Neural cell (in vitro differentiated cells): Measurements from ENCODE around the gene C5. TPM values are rescaled to one million over a fixed set of nuclear protein-coding genes. Genes with fewer than 3 reads are reported as not detected.
"Not testable (repeated sequence)": the region's sequence is repeated elsewhere in the genome, so short reads cannot be mapped to it uniquely, and the experiment has no call there.

Experiments
- H2AFZ ChIP-seq: fragments of 200-600, 300-800 bp; sonication (generic), shearing (Covaris generic); 2 replicates; pipeline ENCODE4 v1.6.0; 2014; ENCODE audit warnings: low read depth, mild to moderate bottlenecking, antibody characterized with exemption, low read length, moderate library complexity
- H3F3A ChIP-seq: fragments of 200-600 bp; shearing (Covaris generic); 2 replicates; pipeline ENCODE4 v1.6.1; 2016; ENCODE audit warnings: mild to moderate bottlenecking, moderate library complexity, mixed read lengths, antibody characterized with exemption, low read length; ENCODE audit not compliant: insufficient read depth, poor library complexity, severe bottlenecking
- H3K27ac ChIP-seq: fragments of 200-600, 300-800 bp; sonication (generic), shearing (Covaris generic); 2 replicates; pipeline ENCODE4 v1.5.1; 2014; ENCODE audit warnings: mild to moderate bottlenecking, low read length, moderate library complexity
- H3K27me3 ChIP-seq: fragments of 300-800, 200-600 bp; sonication (generic), shearing (Covaris generic); 2 replicates; pipeline ENCODE4 v1.6.0; 2014; ENCODE audit warnings: mild to moderate bottlenecking, low read depth, low read length, moderate library complexity; ENCODE audit not compliant: insufficient read depth
- H3K36me3 ChIP-seq: fragments of 300-800, 200-600 bp; sonication (generic), shearing (Covaris generic); 2 replicates; pipeline ENCODE4 v1.5.1; 2014; ENCODE audit warnings: mild to moderate bottlenecking, antibody characterized with exemption, low read length, moderate library complexity; ENCODE audit not compliant: insufficient read depth
- H3K4me2 ChIP-seq: fragments of 300-800, 200-600 bp; sonication (generic), shearing (Covaris generic); 2 replicates; pipeline ENCODE4 v1.6.0; 2014; ENCODE audit warnings: mild to moderate bottlenecking, low read length
- H3K4me3 ChIP-seq: fragments of 300-800, 200-600 bp; sonication (generic), shearing (Covaris generic); 2 replicates; pipeline ENCODE4 v1.5.1; 2014; ENCODE audit warnings: mild to moderate bottlenecking, low read length, moderate library complexity
- H3K79me2 ChIP-seq: fragments of 200-600 bp; shearing (Covaris generic); replicated peaks from 2 replicates; pipeline ENCODE4 v1.6.0; 2014; ENCODE audit warnings: mild to moderate bottlenecking, low read length, moderate library complexity; ENCODE audit not compliant: insufficient read depth
- H3K9ac ChIP-seq: fragments of 300-800, 200-600 bp; sonication (generic), shearing (Covaris generic); 2 replicates; pipeline ENCODE4 v1.6.1; 2016; ENCODE audit warnings: mild to moderate bottlenecking, low read length, mixed read lengths
- H3K9me2 ChIP-seq: fragments of 200-600 bp; shearing (Covaris generic); 2 replicates; pipeline ENCODE4 v1.6.1; 2016; ENCODE audit warnings: mild to moderate bottlenecking, low read length, mixed read lengths; ENCODE audit not compliant: insufficient read depth
- H3K9me3 ChIP-seq: fragments of 200-600, 300-800 bp; sonication (generic), shearing (Covaris generic); 2 replicates; pipeline ENCODE4 v1.6.1; 2016; ENCODE audit warnings: mild to moderate bottlenecking, mixed run types, low read length, moderate library complexity, mixed read lengths
- H4K20me1 ChIP-seq: fragments of 200-600 bp; shearing (Covaris generic); 2 replicates; pipeline ENCODE4 v1.6.1; 2016; ENCODE audit warnings: mild to moderate bottlenecking, mixed run types; ENCODE audit not compliant: insufficient read depth
- EZH2 ChIP-seq: fragments of 200-600, 300-800 bp; shearing (Covaris generic), sonication (generic); IDR thresholded peaks from 2 replicates; pipeline ENCODE4 v1.6.1; 2014; ENCODE audit warnings: antibody characterized with exemption, low read length, borderline replicate concordance, mild to moderate bottlenecking; ENCODE audit not compliant: insufficient read depth, poor library complexity, severe bottlenecking
- MXI1 ChIP-seq: fragments of 450-650 bp; conservative IDR thresholded peaks from 2 replicates; pipeline ENCODE4 v1.6.1; 2014; ENCODE audit warnings: antibody characterized with exemption, mild to moderate bottlenecking; ENCODE audit not compliant: poor library complexity, severe bottlenecking
- POLR2AphosphoS5 ChIP-seq: IDR thresholded peaks from 2 replicates; pipeline ENCODE4 v1.6.1; 2012
- RAD21 ChIP-seq: fragments of 450-650 bp; conservative IDR thresholded peaks from 2 replicates; pipeline ENCODE4 v1.6.1; 2014; ENCODE audit warnings: antibody characterized with exemption, mild to moderate bottlenecking, moderate library complexity
- TAF1 ChIP-seq: IDR thresholded peaks from 2 replicates; pipeline ENCODE4 v1.6.1; 2012; ENCODE audit warnings: low read depth
- polyA plus RNA-seq: library from polyadenylated mRNA; depleted of rRNA; stranded (reverse); fragments of >200 nt; gene quantifications from 2 replicates; pipeline ENCODE4 v1.2.3, GENCODE V29; 2014
- TF ChIP-seq, protein P1 (sequence below): IDR thresholded peaks from 2 replicates; pipeline ENCODE4 v1.6.1; 2012; ENCODE audit warnings: borderline replicate concordance

Gene C5
- polyA plus RNA-seq, 1 donor from 2014 or later, result 3.8 TPM

DNA sequence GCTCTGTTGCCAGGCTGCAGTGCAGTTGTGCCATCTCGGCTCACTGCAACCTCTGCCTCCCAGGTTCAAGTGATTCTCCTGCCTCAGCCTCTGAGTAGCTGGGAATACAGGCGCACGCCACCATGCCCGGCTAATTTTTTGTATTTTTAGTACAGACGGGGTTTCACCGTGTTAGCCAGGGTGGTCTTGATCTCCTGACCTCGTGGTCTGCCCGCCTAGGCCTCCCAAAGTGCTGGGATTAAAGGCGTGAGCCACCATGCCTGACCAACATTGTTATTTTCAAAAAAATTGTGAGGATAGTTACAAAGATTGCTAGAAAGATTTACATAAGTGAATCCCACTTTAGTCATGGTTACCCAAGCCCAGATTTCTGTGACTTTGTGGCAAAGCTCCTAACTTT lies 78.6 kb downstream of the C5 start:
- not testable (repeated sequence) for H3K79me2 ChIP-seq, H3K4me2 ChIP-seq, H3F3A ChIP-seq, H3K9me3 ChIP-seq, H2AFZ ChIP-seq, H3K9me2 ChIP-seq, H3K4me3 ChIP-seq, H3K36me3 ChIP-seq, H3K27ac ChIP-seq, H3K27me3 ChIP-seq, H4K20me1 ChIP-seq, H3K9ac ChIP-seq

DNA sequence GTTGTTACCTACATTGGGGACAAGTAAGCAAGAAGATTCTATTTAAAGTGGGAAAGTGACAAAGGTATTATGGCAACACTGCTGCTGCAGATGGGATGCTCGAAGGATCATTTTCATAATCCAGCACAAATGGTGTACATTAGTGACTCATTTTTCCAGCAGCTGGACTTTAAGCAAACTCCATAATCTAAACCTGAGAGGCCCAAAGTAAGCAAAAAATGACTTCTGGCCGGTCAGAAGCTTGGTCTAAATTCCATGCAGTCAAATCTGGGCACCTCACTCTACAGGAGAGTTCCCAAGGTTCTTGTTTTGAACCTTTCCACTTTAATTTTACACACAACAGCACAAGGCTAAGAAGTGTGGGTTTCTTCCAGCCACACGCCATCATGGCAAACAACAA lies 79.8 kb downstream of the C5 start:
- Histone ChIP-seq H3K4me3 (no peak overlapping the region), H3K27ac (no peak overlapping the region), H3K9ac (no peak overlapping the region), H2AFZ (no peak overlapping the region), H3K9me3 (no peaks in the 10 kb centered on the region), H3K79me2 (no peaks in the 10 kb centered on the region), H3K9me2 (no peaks in the 10 kb centered on the region), H3F3A (no peaks in the 10 kb centered on the region), H3K27me3 (no peaks in the 10 kb centered on the region), H3K36me3 (no peaks in the 10 kb centered on the region), H4K20me1 (no peaks in the 10 kb centered on the region), H3K4me2 (no peak overlapping the region)
- TF ChIP-seq, protein P1, sequence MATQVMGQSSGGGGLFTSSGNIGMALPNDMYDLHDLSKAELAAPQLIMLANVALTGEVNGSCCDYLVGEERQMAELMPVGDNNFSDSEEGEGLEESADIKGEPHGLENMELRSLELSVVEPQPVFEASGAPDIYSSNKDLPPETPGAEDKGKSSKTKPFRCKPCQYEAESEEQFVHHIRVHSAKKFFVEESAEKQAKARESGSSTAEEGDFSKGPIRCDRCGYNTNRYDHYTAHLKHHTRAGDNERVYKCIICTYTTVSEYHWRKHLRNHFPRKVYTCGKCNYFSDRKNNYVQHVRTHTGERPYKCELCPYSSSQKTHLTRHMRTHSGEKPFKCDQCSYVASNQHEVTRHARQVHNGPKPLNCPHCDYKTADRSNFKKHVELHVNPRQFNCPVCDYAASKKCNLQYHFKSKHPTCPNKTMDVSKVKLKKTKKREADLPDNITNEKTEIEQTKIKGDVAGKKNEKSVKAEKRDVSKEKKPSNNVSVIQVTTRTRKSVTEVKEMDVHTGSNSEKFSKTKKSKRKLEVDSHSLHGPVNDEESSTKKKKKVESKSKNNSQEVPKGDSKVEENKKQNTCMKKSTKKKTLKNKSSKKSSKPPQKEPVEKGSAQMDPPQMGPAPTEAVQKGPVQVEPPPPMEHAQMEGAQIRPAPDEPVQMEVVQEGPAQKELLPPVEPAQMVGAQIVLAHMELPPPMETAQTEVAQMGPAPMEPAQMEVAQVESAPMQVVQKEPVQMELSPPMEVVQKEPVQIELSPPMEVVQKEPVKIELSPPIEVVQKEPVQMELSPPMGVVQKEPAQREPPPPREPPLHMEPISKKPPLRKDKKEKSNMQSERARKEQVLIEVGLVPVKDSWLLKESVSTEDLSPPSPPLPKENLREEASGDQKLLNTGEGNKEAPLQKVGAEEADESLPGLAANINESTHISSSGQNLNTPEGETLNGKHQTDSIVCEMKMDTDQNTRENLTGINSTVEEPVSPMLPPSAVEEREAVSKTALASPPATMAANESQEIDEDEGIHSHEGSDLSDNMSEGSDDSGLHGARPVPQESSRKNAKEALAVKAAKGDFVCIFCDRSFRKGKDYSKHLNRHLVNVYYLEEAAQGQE, result no peak
- TF ChIP-seq TAF1 (no peak), EZH2 (no peak), MXI1 (no peak), RAD21 (no peak)

DNA sequence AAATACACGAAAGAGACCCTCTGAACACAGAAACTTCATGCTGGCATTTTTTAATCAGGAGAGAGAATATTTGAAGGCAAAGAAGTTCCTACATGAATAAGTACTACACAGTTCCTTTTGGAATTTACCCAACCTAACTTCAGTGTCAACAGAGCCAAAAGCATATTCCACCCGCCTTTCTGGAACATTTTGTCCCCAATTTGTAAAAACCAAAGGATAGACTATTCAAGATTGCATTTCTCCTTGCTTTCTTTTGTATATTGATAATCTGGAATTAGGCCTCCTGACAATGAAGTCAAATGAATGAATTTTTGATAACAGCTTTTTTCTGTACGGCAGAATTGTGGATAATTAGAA lies 84.1 kb downstream of the C5 start:
- TF ChIP-seq POLR2AphosphoS5, result no peak
- TF ChIP-seq, protein P1, result no peak
- H3K4me3 ChIP-seq, result peak overlapping the region; percentile 48
- H3K27ac ChIP-seq, result peak overlapping the region; percentile 78
- no peaks in the 10 kb centered on the region for H3K27me3 ChIP-seq
- no peaks in the 10 kb centered on the region for H3K9me2 ChIP-seq
- peak overlapping the region; percentile 64 for H3K4me2 ChIP-seq
- peak overlapping the region; percentile 34 for H3K9ac ChIP-seq
- no peaks in the 10 kb centered on the region for H3K36me3 ChIP-seq
- H4K20me1 ChIP-seq, result no peaks in the 10 kb centered on the region
- H3K9me3 ChIP-seq, result no peaks in the 10 kb centered on the region
- no peaks in the 10 kb centered on the region for H3K79me2 ChIP-seq
- H3F3A ChIP-seq, result no peaks in the 10 kb centered on the region
- peak overlapping the region; percentile 21 for H2AFZ ChIP-seq
